ENCODE measurements around the gene WIZ. TPM values are rescaled to one million over a fixed set of nuclear protein-coding genes. Genes with fewer than 3 reads are reported as not detected.
"Not testable (repeated sequence)": the region's sequence is repeated elsewhere in the genome, so short reads cannot be mapped to it uniquely, and the experiment has no call there.

Gene WIZ
- total and polyA plus RNA-seq, 7 donors: 7.8 to 49.6 (median 18.3) TPM

DNA sequence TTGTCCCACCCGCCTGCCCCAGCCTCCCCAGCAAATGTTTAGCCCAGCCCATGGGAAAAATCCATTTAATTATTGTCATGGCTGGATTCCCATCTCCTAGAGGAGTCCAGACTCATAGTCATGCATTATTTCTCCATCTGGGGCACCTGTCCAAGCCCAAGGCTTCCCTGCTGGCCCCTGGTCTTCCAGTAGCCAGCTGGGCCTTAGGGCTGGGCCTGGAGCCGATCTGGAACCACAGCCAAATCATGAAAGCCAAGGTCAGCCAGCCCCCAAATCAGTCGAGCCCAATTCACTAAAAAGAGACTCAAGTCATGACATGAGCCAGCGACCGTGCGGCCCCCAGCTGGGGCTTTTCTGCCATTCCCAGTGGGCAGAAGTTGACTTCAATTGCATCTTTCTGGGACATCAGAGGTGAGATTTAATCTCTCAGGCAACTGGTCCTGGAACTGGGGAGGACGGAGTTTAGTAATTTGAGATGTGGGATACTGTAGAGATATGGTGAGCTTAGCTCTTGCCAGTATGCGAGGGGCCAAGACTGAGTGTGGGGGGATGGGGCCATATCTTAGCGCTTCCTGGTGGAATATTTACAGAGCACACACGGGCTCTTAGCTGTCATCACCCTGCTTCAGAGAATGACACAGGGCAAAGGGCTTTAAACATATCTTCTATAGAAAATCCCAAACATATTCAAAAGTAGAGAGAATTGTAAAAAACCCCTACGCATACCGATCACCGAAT is 38.9 kb upstream of the WIZ start:
- Histone ChIP-seq H3K27ac (no peak overlapping the region), H3K36me3 (no peaks in the 10 kb centered on the region), H3K4me3 (no peak overlapping the region), H3K4me1 (no peaks in the 10 kb centered on the region), H3K9me3 (no peaks in the 10 kb centered on the region), H3K27me3 (no peaks in the 10 kb centered on the region)
- intact Hi-C loops (cut with DNase I): no loop called here
- DNase-seq: no peak
- TF ChIP-seq POLR2A (IDR thresholded peaks at IDR 0.05): no peak
- no peak for TF ChIP-seq EP300 (IDR thresholded peaks at IDR 0.05)
- TF ChIP-seq POLR2AphosphoS5 (IDR thresholded peaks at IDR 0.05): no peak
- no peak for TF ChIP-seq CTCF (IDR thresholded peaks at IDR 0.05)
- WGBS, 2 donors: 74 to 77% methylated on average over 13 of the region's 13 CpGs

DNA sequence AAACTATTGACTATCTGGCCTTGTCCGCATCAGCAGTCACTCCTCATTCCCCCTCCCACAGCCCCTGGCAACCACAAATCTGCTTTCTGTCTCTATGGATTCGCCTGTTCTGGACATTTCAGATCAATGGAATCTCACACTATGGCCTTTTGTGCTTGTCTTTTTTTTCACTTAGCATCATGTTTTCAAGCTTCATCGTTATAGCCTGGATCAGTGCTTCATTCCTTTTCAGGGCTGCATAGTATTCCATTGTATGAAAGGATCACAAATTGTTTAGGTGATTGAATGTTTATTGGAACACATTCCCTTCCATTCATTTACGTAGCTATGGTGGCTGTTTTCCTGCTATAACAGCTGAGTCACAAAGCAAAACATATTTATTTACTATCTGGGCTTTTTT is 37.3 kb upstream of the WIZ start:
- no peak for DNase-seq
- intact Hi-C loops (cut with DNase I): no loop called here
- WGBS, 2 donors: 91 to 92% methylated on average over 4 of the region's 4 CpGs
- TF ChIP-seq POLR2A (IDR thresholded peaks at IDR 0.05) (no peak), EP300 (IDR thresholded peaks at IDR 0.05) (no peak)
- no peaks in the 10 kb centered on the region for H3K9me3 ChIP-seq
- no peak overlapping the region for H3K4me3 ChIP-seq
- no peak overlapping the region for H3K27ac ChIP-seq
- H3K4me1 ChIP-seq: no peaks in the 10 kb centered on the region
- no peaks in the 10 kb centered on the region for H3K27me3 ChIP-seq
- no peaks in the 10 kb centered on the region for H3K36me3 ChIP-seq

- H3K4me1 ChIP-seq; H3K4me3 ChIP-seq; DNase-seq; H3K27ac ChIP-seq; intact Hi-C loops (cut with DNase I); H3K9me3 ChIP-seq; H3K27me3 ChIP-seq; H3K36me3 ChIP-seq: not testable (repeated sequence)
- 24 to 70% methylated on average over 5 of the region's 5 CpGs for WGBS, 2 donors
Measured at GRCh38 chr19:15485768-15486167, 36.0 kb upstream of the WIZ start.

- H3K27ac ChIP-seq; H3K9me3 ChIP-seq; H3K27me3 ChIP-seq; DNase-seq; H3K4me1 ChIP-seq; intact Hi-C loops (cut with DNase I); H3K36me3 ChIP-seq; H3K4me3 ChIP-seq: not testable (repeated sequence)
- WGBS, 2 donors: 87 to 90% methylated on average over 7 of the region's 7 CpGs
Measured at GRCh38 chr19:15480996-15481395, 31.2 kb upstream of the WIZ start.

- Histone ChIP-seq H3K9me3 (no peaks in the 10 kb centered on the region), H3K27me3 (no peaks in the 10 kb centered on the region), H3K36me3 (no peaks in the 10 kb centered on the region), H3K27ac (no peak within 1 kb of the TSS), H3K4me3 (no peak within 1 kb of the TSS), H3K4me1 (no peaks in the 10 kb centered on the region)
- WGBS, 2 donors: 53 to 68% methylated on average over 16 of the region's 16 CpGs
- no peak for TF ChIP-seq EP300 (IDR thresholded peaks at IDR 0.05)
- no peak for TF ChIP-seq POLR2A (IDR thresholded peaks at IDR 0.05)
- TF ChIP-seq CTCF (IDR thresholded peaks at IDR 0.05): no peak
- TF ChIP-seq POLR2AphosphoS5 (IDR thresholded peaks at IDR 0.05): no peak
- intact Hi-C loops (cut with DNase I): no loop called here
- no peak for DNase-seq
Measured at GRCh38 chr19:15479391-15480345, 29.9 kb upstream of the WIZ start, which contains the start of gene PGLYRP2. TSS of gene PGLYRP2 (minus strand) at chr19:15479501. CDS start at chr19:15479371, 130 bp downstream.

DNA sequence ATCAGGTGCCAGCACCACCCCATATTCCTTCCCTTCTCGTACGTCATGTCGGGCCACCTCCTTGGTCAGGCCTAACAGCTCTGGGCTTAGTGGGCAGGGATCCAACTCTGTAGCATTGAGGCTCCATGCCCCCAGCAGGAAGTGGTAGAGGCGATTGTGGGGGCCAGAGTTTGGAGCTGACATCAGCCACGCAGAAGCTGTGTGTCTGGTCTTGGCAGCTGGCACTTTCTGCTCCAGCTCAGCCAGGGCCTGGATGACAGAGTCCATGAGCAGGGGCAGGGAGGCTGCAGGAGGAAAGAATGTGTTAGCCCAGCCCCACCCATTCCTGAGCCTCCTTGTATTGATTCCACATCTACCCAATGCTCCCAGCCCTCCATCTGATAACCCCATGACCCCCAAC is 26.6 kb upstream of the WIZ start:
- H3K27ac ChIP-seq: no peak overlapping the region
- no peak for TF ChIP-seq EP300 (IDR thresholded peaks at IDR 0.05)
- no peak for TF ChIP-seq POLR2A (IDR thresholded peaks at IDR 0.05)
- no peak for TF ChIP-seq POLR2AphosphoS5 (IDR thresholded peaks at IDR 0.05)
- no peak for TF ChIP-seq CTCF (IDR thresholded peaks at IDR 0.05)
- no peaks in the 10 kb centered on the region for H3K36me3 ChIP-seq
- H3K4me3 ChIP-seq: no peak overlapping the region
- no peaks in the 10 kb centered on the region for H3K4me1 ChIP-seq
- WGBS, 2 donors: 56 to 79% methylated on average over 5 of the region's 5 CpGs
- DNase-seq: no peak
- peaks cover 0 to 2% (median 0%) of the 10 kb centered on the region in 4 donors for H3K9me3 ChIP-seq
- peaks cover 0 to 8% (median 7%) of the 10 kb centered on the region in 3 donors for H3K27me3 ChIP-seq
- intact Hi-C loops (cut with DNase I): no loop called here
